Mammary epithelial cell (primary cell): ENCODE data around the gene ETV3.

ENCODE experiments used
- EZH2 ChIP-seq: IDR thresholded peaks from 2 replicates; pipeline ENCODE4 v1.6.1; 2012; ENCODE audit warnings: low read length, inconsistent platforms, borderline replicate concordance
- TF ChIP-seq, protein P1 (sequence below), 2 donors: IDR thresholded peaks in 1 of 2; conservative IDR thresholded peaks in 1 of 2; 2 replicates each; pipeline ENCODE4 v1.5.1; 2011 to 2012; ENCODE audit warnings: inconsistent platforms in 2 of 2, low read length in 2 of 2, mild to moderate bottlenecking in 2 of 2, control low read depth in 1 of 2, low read depth in 1 of 2; ENCODE audit not compliant: insufficient read depth in 1 of 2; ENCODE audit errors: extremely low read depth in 1 of 2

DNA sequence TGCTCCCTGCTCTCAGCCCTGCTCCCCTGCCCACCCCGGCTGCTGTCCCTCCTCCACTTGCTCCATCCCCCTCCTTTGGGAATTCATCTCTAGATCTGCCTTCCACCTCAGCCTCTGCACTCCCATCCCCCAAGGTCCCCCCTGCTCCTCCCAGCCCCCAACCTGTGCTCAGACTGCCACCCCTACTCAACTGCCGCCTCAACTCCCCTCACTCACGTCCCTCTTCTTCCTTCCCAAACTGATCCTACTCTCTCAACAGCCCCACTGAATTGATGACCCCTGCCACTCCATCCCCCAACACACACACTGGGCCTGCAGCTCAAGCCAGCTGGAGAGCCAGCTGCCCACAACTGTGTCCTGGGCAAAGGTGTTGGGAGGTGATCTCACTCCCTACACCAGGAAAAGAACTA lies 22.8 kb downstream of the ETV3 start:
- TF ChIP-seq, protein P1, sequence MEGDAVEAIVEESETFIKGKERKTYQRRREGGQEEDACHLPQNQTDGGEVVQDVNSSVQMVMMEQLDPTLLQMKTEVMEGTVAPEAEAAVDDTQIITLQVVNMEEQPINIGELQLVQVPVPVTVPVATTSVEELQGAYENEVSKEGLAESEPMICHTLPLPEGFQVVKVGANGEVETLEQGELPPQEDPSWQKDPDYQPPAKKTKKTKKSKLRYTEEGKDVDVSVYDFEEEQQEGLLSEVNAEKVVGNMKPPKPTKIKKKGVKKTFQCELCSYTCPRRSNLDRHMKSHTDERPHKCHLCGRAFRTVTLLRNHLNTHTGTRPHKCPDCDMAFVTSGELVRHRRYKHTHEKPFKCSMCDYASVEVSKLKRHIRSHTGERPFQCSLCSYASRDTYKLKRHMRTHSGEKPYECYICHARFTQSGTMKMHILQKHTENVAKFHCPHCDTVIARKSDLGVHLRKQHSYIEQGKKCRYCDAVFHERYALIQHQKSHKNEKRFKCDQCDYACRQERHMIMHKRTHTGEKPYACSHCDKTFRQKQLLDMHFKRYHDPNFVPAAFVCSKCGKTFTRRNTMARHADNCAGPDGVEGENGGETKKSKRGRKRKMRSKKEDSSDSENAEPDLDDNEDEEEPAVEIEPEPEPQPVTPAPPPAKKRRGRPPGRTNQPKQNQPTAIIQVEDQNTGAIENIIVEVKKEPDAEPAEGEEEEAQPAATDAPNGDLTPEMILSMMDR (conservative IDR thresholded peaks at IDR 0.05 in 1 of 2, IDR thresholded peaks at IDR 0.05 in 1 of 2; ENCODE audit: extremely low read depth in 1 of 2, insufficient read depth in 1 of 2, low read depth in 1 of 2, low read length in 2 of 2), result no peak
- TF ChIP-seq EZH2, result no peak
